HTERT RPE-1 (cell line): ENCODE data around the gene PLIN4.
"Not testable (repeated sequence)": the region's sequence is repeated elsewhere in the genome, so short reads cannot be mapped to it uniquely, and the experiment has no call there.

Experiments used
- in situ Hi-C: fragments of 300-500 bp; cut with MboI; formaldehyde crosslinking; loops from 4 replicates; pipeline ENCODE4 v1.14.3; 2020; ENCODE audit warnings: low sequenced_read_pairs

The PLIN4 gene

DNA sequence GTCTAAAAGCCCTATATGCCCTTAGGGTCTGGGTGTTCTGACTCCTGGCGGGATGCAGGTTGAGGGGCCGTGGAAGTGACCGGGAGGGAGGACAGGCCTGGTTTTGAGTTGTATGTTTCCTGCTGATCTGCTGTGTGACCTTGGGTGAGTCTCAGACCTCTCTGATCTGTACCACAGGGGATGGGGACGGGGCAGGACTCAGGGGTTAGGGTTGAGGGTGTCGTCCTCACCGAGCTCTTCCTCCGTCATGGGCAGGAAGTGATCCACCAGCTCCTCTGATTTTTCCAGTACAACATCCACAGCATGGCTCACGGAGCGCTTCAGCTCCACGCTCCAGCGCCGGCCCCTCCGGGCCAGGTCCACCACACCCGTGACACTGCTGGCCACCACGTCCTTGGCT, 10.6 kb upstream of the PLIN4 start:
- in situ Hi-C loops: no loop called here

DNA sequence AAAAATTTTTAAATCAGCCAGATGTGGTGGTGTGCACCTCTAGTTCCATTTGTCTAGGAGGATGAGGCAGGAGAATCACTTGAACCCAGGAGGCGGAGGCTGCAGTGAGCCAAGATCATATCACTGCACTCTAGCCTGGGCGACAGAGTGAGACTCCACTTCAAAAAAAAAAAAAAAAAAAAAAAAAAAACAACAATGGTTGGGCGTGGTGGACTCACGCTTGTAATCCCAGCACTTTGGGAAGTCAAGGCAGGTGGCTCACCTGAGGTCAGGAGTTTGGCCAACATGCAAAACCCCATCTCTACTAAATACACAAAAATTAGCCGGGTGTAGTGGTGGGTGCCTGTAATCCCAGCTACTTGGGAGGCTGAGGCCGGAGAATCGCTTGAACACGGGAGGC, 9.1 kb upstream of the PLIN4 start:
- in situ Hi-C loops: not testable (repeated sequence)

DNA sequence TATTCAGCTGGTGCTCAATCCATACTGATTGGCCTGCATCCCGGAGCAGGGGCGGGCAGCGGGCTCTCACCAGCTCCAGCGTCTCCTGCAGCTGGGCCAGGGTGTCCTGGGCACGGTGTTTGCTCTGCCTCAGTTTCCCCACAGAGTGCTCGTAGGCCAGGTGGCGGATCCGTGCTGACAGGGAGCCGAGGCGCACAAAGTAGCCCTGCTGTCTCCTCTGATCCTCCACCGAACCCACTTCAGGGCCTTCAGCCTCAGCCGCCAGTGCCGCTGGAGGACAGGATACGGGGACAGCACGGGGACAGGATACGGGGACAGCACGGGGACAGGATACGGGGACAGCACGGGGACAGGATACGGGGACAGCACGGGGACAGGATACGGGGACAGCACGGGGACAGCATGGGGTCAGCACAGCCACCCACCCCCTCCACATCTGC, 7.3 kb upstream of the PLIN4 start:
- in situ Hi-C loops: no loop called here

DNA sequence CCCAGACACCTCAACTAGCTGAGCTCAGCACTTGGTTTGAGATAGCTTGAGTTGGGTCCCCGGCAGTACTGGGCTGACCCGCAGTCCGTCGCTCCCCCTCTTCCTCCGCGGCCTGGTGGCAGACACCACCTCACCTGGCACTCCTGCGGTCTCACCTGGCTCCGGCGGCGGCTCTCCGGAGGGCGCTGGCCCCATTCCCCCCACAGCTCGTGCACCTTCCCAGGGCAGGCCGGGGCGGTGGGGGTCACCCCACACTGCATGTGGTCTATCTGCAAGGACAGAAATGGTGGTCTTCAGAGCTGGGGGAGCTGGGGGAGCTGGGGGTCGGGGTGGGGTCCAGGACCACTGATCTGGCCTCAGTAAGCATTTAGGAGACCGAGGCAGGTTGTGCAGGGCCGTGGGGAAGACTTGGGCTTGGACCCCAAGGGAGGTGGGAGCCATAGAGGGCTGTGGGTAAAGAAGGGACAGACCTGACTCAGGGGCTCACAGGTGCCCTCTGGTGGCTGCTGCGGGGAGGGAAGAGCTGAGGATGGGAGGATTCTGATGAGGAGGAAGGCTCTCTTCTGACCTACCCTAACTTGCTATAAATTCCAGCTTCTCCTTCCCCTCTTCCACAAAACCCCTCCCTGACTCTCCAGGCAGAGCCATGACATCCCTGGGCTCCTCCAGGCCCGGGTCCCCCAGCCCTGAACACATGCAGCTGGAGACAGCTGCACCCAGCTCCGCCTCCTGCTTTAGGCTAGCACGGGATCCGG, 6.7 kb upstream of the PLIN4 start:
- in situ Hi-C loops: no loop called here

DNA sequence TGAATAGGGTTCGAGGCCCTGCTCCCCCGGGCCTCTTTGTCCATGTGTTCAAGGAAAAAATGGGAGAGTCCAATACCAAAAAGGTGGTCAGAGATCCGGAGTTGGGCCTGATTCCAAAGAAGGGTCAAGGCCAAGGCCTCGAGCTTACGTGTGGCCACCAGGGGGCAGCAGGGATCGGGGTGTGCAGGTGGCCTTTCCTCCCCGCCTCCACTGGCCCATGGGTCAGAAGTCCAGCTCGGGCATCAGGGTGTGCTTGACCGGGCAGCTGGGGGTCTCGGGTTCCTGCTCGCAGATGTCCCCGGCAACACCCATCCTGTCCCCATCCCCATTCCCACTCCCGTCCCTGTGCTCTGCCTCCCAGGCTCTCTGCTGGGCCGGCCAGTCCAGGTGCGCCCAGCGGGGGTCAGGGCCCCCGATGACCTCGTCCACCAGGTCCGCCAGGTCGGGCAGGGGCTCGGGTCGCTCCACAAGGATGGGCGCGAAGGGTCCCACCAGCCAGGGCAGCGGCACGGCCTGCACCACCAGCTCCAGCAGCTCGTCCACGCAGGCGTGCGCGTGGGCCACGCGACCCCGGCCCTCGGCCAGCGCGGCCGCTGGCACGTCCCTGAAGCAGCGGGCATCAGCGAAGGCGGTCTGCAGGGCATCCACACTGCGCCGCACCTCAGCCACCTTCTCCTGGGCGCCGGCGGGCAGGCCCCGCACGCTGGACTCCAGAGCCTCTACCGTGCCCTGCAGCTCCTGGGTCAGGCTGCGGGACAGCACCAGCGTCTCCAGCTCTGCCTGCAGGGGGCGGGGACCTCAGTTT, 5.2 kb upstream of the PLIN4 start:
- in situ Hi-C loops: no loop called here

DNA sequence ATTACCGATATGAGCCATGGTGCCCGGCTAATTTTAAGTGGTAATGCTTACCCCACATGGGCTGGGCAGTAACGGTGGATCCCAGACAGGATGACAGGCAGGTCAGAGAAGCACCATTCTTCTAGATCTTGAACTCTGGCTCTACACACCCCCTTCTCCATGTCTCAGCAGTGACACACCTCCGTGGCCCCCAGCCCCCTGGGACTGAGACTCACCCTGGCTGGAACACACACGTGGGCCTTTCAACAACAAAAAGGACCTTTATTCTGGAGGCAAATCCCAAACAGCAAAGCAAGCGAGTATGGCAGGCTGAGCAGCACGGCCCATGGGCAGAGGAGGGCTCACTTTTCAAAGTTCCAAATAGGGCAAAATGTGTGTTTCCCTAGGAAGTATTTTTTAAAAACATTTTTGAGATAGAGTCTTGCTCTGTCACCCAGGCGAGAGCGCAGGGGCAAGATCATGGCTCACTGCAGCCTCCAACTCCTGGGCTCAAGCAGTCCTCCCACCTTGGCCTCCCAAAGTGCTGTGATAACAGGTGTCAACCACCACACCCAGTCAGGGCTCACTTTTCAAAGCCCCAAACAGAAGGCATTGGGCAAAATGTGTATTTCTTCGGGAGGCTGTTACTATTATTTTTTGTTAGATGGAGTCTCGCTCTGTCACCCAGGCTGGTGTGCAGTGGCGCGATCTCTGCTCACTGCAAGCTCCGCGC, 4.2 kb upstream of the PLIN4 start:
- in situ Hi-C loops: no loop called here

DNA sequence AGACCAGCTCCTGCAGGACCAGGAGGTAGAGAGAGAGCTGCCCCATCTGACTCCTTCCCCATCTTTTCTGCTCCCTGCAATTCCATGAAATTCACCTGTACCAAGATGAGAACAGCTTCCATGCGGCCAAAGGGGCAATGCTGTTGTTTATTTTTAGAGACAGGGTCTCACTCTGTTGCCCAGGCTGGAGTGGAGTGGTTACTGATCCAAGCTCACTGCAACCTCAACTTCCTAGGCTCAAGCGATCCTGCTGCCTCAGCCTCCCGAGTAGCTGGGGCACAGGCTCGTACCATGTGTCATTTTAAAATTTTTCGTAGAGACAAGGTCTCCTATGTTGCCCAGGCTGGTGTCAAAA, 3.6 kb upstream of the PLIN4 start:
- in situ Hi-C loops: no loop called here

DNA sequence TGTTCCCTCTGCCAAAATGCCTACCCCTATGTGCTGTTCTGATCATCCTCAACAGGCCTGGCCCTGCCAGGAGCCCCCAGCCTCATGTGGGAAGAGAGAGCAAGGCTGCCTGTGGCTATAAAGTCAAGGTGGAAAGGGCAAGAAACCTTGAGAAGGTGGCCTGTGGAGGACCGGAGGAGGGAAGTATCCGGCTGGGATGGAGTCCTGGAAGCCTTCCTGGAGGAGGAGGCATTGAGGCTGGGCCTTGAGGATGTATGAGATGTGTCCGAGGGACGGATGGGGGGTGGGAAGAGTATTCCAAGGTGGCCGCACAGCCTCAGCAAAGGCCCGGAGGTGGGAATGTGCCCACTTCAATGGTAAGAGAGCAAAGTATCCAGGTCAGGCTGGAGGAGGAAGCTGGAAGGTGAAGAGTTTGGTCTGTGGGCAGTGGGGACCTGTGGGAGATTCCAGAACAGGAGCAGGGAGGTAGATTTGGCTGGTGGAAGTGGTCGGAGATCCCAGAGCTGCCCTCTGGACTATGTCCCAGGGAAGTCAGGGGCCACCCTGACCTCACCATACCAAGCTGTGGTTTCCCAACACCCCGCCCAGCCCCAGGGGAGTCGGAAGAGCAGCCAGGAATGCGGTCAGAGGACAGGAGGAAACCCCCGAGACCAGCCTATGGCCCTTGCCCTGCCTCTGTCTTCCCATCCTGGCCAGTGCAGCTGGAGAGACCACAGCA, 3.0 kb upstream of the PLIN4 start:
- in situ Hi-C loops: no loop called here

DNA sequence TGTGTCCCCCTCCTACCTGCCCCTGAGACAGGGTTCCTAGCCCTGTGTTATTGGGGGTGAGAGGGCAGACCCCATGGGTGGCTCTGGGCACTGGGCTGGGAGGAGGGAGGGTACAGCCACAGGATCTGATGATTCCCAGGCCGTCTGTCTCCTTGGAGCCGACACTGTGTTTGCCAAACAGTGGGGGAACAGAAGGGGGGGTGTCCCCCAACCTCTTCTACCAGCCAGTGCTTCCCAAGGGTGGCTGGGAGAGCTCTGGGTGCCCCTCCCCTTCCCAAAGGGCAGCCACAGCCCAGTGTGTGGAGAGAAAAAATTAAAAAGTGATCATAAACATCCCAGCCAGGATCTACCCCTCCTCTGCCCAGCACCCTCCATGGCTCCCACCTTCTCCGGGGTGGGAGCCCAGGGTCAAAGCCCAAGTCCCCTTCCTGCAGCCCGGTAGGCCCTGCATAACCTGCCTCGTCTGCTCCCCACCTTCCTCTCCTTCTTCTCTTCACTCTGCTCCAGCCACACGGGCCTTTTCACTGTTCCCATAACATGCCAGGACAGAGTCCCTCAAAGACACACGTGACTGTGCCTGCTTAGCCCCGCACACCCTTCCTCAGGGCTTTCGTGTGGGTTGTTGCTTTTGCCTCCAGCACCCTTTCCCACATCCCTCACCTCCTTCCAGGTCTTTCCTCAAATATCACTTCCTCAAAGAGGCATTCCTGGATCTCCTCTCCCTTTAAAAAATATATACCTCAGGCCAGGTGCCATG, 1.4 kb upstream of the PLIN4 start:
- in situ Hi-C loops: no loop called here

DNA sequence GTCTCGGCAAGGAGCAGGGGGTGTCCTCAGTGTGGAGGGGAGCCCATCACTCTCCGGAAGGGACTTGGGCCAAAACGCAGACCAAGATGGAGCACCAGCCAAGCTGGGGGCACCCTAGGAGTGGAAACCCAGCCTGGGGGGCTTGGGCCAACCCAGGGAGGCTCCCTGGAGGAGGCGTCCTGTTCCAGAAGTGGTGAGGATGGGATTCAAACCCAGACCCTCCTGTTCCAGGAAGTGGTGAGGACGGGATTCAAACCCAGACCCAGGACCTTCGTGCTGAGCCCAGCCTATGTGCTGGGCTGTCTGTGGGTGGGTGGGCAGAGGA, 848 bp upstream of the PLIN4 start:
- in situ Hi-C loops: no loop called here

DNA sequence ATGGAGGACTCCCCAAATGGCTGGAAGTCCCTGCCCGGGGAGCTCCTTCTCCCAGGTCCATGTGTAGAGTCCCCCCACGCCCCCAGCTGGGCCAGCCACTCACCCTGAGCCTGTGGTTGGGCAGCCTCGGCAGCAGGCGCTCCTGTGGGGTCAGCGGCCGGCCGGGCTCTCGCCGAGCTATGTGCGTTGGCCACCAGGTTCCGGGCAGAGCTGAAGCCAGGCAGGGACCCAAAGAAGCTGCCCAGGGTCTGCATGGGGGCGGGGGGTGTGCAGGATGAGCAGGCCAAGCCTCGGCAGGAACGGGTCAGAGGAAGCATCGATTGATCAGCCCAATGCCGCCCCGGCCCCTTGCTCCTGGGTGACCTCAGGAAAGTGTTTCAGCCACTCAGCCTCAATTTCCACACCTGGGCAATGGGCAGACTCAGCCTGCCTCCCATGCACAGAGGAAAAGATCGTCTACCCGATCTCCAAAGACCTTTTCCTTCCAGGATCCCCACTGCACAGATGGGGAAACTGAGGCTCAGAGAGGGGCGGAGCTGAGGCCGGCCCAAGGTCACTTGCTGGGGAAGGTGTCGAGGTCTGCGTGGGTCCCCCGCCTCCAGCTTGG, 732 bp downstream of the PLIN4 start:
- in situ Hi-C loops: no loop called here

DNA sequence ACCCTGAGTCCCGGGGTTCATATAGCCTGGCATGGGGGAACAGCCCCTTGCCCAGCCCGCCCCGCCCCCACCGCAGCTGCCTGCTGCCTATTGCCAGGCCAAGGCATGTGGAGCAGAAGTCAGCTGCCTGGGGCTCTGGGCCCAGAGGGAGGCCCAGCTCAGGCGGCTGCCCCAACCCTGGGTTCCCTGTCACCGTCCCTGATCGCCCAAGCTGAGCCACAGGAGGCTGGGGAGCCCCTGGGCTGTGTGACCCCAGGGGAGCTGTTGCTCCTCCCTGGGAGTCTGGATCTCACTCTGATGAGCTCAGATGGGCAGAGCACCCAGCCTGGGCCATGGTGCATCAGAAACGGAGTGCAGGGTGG, 1.4 kb downstream of the PLIN4 start:
- in situ Hi-C loops: no loop called here

DNA sequence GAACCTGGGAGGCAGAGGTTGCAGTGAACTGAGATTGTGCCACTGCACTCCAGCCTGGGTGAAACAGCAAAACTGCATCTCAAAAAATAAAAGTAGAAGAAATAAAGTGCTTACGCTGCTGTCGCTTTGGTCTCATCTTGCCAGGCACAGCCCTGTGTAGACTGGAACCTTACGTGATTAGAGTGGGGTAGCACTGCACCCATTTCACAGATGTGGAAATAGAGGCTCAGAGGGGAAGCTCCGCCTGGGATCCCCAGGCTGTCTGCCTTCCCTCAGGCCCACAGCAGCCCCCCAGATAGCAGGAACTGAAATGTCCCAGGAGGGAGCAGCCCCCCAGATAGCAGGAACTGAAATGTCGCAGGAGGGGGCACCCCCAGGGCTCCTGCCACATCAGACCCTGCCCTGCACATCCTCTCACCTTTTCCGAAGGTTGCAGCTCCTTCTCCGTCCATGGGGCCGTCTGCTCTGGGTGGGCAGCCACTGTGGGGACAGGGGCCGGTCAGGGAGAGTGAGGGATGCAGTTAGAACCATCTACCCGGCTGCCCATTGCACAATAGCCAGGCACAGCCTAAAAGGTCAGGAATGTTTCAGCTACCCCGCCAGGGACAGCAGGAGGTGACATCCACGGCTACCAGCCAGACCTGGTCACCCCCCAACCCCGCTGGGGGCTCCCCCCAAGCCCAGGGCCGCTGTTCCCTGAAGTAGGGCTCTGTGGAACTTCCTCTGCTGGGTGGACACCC, 1.9 kb downstream of the PLIN4 start:
- in situ Hi-C loops: no loop called here

DNA sequence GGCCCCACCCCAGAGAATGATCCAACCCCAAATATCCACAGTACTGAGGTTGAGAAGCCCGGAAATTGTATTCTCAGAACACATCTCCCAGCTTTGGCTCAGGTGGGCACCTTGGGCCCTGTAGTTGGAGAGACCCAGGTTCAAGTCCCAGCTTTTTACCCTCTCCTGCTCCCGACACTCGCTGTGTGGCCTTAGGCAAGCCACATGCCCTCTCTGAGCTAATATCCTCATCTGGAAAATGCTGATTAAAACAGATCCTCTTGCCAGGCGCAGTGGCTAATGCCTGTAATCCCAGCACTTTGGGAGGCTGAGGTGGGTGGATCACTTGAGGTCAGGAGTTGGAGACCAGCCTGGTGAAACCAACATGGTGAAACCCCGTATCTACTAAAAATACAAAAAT, 2.6 kb downstream of the PLIN4 start:
- in situ Hi-C loops: no loop called here

DNA sequence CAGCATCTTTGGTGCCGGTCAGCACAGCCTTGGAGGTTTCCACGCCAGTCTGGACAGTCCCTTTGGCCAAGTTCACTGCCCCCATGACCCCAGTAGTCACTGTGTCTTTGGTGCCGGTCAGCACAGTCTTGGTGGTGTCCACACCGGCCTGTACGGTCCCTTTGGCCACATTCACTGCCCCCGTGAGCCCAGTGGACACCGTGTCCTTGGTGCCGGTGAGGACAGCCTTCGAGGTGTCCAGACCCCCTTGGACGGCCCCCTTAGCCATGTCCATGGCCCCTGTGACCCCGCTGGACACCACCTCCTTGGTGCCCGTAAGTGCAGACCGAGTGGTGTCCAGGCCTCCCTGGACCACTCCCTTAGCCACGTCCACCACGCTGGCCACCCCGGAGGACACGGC, 5.0 kb downstream of the PLIN4 start:
- in situ Hi-C loops: no loop called here

DNA sequence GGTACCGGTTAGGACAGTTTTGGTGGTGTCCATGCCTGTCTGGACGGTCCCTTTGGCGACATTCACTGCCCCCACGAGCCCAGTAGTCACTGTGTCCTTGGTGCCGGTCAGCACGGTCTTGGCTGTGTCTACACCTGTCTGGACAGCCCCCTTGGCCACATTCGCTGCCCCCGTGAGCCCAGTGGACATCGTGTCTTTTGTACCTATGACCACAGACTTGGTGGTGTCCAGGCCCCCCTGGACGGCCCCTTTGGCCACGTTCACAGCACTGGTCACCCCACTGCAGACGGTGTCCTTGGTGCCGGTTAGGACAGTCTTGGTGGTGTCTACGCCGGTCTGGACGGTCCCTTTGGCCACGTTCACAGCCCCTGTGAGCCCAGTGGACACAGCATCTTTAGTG, 6.2 kb downstream of the PLIN4 start:
- in situ Hi-C loops: no loop called here

DNA sequence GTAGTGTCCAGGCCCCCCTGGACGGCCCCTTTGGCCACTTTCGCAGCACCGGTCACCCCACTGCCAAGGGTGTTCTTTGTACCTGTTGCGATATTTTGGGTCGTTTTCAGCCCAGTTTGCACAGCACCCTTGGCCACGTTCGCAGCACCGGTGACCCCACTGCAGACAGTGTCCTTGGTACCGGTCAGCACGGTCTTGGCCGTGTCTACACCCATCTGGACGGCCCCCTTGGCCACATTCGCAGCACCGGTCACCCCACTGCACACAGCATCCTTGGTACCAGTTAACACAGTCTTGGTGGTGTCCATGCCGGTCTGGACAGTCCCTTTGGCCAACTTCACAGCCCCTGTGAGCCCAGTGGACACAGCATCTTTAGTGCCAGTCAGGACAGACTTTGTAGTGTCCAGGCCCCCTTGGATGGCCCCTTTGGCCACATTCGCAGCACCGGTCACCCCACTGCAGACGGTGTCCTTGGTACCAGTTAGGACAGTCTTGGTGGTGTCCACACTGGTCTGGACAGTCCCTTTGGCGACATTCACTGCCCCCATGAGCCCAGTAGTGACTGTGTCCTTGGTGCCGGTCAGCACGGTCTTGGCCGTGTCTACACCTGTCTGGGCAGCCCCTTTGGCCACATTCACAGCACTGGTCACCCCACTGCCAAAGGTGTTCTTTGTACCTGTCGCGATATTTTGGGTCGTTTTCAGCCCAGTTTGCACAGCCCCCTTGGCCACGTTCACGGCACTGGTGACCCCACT, 6.8 kb downstream of the PLIN4 start:
- in situ Hi-C loops: no loop called here

DNA sequence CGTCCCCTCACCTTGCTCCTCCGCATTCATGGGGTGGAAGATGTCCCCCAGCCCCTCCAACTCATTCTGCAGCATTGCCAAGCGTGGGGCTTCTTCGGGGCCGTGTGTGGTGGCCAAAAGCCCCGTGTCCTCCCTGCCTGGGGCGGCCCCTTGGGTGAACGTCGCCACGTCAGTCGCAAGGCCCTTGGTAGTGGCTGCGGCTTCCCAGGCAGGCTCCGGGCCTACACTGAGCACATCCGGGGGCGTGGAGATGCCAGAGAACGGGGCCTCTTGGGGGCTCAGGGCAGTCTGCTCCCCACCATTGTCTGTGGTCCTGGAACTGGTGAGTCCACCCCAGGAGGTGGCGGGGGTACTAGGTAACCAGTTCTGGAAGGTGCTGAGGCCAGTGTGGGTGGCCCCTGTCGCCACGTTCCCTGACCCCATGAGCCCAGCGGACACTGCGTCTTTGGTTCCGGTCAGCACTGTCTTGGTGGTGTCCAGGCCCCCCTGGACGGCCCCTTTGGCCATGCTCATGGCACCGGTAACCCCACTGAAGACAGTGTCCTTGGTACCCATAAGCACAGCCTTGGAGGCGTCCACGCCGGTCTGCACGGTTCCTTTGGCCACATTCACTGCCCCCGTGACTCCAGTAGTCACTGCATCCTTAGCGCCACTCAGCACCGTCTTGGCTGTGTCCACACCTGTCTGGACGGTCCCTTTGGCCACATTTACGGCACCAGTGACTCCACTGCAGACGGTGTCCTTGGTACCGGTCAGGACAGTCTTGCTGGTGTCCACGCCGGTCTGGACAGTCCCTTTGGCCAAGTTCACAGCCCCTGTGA, 7.6 kb downstream of the PLIN4 start:
- in situ Hi-C loops: no loop called here
